GM12878 (cell line): ENCODE results near the gene TEX55. TPM values are rescaled to one million over a fixed set of nuclear protein-coding genes. Genes with fewer than 3 reads are reported as not detected.

Source experiments
- ATAC-seq: fragments of 200-7000 bp; cut with Tn5 transposase; 3 replicates; pipeline ENCODE4 v1.9.1; 2020; ENCODE audit warnings: mild to moderate bottlenecking, moderate library complexity
- BruUV-seq: library from RNA; stranded (reverse); fragments of 400-500 nt; replicated peaks from 2 replicates; lab custom pipeline; 2021; lab: Mats Ljungman, UMichigan
- CTCF ChIA-PET: fragments of 300-600 bp; sonication (Branson Sonifier 250); formaldehyde crosslinking; extraction: SDS; loops from one replicate; lab custom pipeline; 2021; ENCODE audit warnings: inconsistent platforms; lab: Yijun Ruan, JAX
- POLR2A ChIA-PET: fragments of 350-600 bp; formaldehyde crosslinking; extraction: SDS; loops from one replicate; lab custom pipeline; 2021; ENCODE audit warnings: inconsistent platforms; lab: Charles Lee
- RAD21 ChIA-PET: fragments of 300-600 bp; sonication (Branson Sonifier 250); formaldehyde crosslinking; loops from one replicate; lab custom pipeline; 2023; ENCODE audit warnings: antibody characterized with exemption; ENCODE audit not compliant: unreplicated experiment; lab: Charles Lee
- SMC1A ChIA-PET: fragments of 300-600 bp; sonication (Branson Sonifier 250); formaldehyde crosslinking; loops from one replicate; lab custom pipeline; 2023; ENCODE audit not compliant: unreplicated experiment, uncharacterized antibody; lab: Charles Lee
- DNase-seq: peaks from one replicate; pipeline ENCODE4 v3.0.0-alpha.2; 2011; ENCODE audit warnings: low read depth, low spot score
- FAIRE-seq: peaks from 3 replicates; lab custom pipeline; 2011; peaks lifted over from hg19 to GRCh38; lab: Jason Lieb, UNC
- H2AFZ ChIP-seq: 2 replicates; pipeline ENCODE4 v1.6.0; 2011; ENCODE audit warnings: low read depth, low read length, control low read depth; ENCODE audit not compliant: control insufficient read depth
- H3K27ac ChIP-seq: 2 replicates; pipeline ENCODE4 v1.5.1; 2011; ENCODE audit warnings: control low read depth; ENCODE audit not compliant: control insufficient read depth, insufficient read depth
- H3K27me3 ChIP-seq, 2 experiments: replicated peaks in 1 of 2; 2 replicates each; pipeline versions ENCODE4 v1.6.0 to v1.6.1; 2011; ENCODE audit warnings: low read length in 1 of 2; ENCODE audit not compliant: control insufficient read depth in 2 of 2, insufficient read depth in 2 of 2
- H3K36me3 ChIP-seq, 2 experiments: 2 replicates each; pipeline ENCODE4 v1.5.1; 2011; ENCODE audit warnings: low read length in 1 of 2; ENCODE audit not compliant: control insufficient read depth in 2 of 2, insufficient read depth in 2 of 2
- H3K4me1 ChIP-seq: 2 replicates; pipeline ENCODE4 v1.6.1; 2011; ENCODE audit warnings: mild to moderate bottlenecking, low read length, moderate library complexity, mixed read lengths; ENCODE audit not compliant: control insufficient read depth, insufficient read depth
- H3K4me2 ChIP-seq: 2 replicates; pipeline ENCODE4 v1.6.0; 2011; ENCODE audit warnings: control low read depth; ENCODE audit not compliant: control insufficient read depth, insufficient read depth
- H3K4me3 ChIP-seq: fragments of 200-600 bp; sonication (generic); 2 replicates; pipeline ENCODE4 v1.5.1; 2016
- H3K79me2 ChIP-seq: 2 replicates; pipeline ENCODE4 v1.6.0; 2011; ENCODE audit warnings: low read length; ENCODE audit not compliant: control insufficient read depth, insufficient read depth
- H3K9ac ChIP-seq: 2 replicates; pipeline ENCODE4 v1.8.0; 2011; ENCODE audit warnings: low read length, control low read depth, mixed read lengths; ENCODE audit not compliant: control insufficient read depth, insufficient read depth
- H3K9me3 ChIP-seq: replicated peaks from 3 replicates; pipeline ENCODE4 v1.5.1; 2011; ENCODE audit warnings: mild to moderate bottlenecking, low read length; ENCODE audit not compliant: control insufficient read depth, insufficient read depth
- H4K20me1 ChIP-seq: 2 replicates; pipeline ENCODE4 v1.6.0; 2011; ENCODE audit not compliant: control insufficient read depth, insufficient read depth
- ASH2L ChIP-seq: fragments of 300-600, 200-600 bp; sonication (generic); IDR thresholded peaks from 2 replicates; pipeline ENCODE4 v1.6.1; 2017; ENCODE audit warnings: low read depth, mild to moderate bottlenecking, borderline replicate concordance
- BMI1 ChIP-seq: fragments of 450-650 bp; IDR thresholded peaks from 2 replicates; pipeline ENCODE4 v1.6.1; 2016; ENCODE audit warnings: mild to moderate bottlenecking, moderate library complexity, borderline replicate concordance
- CEBPZ ChIP-seq: fragments of 150-350 bp; IDR thresholded peaks from 2 replicates; pipeline ENCODE4 v1.6.1; 2016; ENCODE audit warnings: low read depth, low read length
- CREB1 ChIP-seq: IDR thresholded peaks from 2 replicates; pipeline ENCODE4 v1.6.1; 2012; ENCODE audit warnings: low read depth, mild to moderate bottlenecking, inconsistent platforms
- ELK1 ChIP-seq: IDR thresholded peaks from 2 replicates; pipeline ENCODE4 v1.6.1; 2012; ENCODE audit warnings: low read depth, low read length, improper control_type of control experiment
- FOXK2 ChIP-seq: fragments of 450-650 bp; IDR thresholded peaks from 2 replicates; pipeline ENCODE4 v1.6.1; 2017; ENCODE audit warnings: mild to moderate bottlenecking, moderate library complexity
- HCFC1 ChIP-seq: fragments of 150-350 bp; IDR thresholded peaks from 2 replicates; pipeline ENCODE4 v1.6.1; 2014; ENCODE audit warnings: low read length
- HDGF ChIP-seq: fragments of 450-650 bp; IDR thresholded peaks from 2 replicates; pipeline ENCODE4 v1.6.1; 2016; ENCODE audit warnings: antibody characterized with exemption
- IRF4 ChIP-seq: IDR thresholded peaks from 2 replicates; pipeline ENCODE4 v1.6.1; 2011; ENCODE audit warnings: low read depth, low read length
- JUND ChIP-seq: IDR thresholded peaks from 2 replicates; pipeline ENCODE4 v1.6.1; 2012; ENCODE audit warnings: low read depth, mild to moderate bottlenecking, low read length, improper control_type of control experiment, moderate library complexity
- MEF2A ChIP-seq: IDR thresholded peaks from 2 replicates; pipeline ENCODE4 v1.6.1; 2011; ENCODE audit warnings: low read depth, mild to moderate bottlenecking, low read length, moderate library complexity; ENCODE audit not compliant: insufficient read depth
- MTA3 ChIP-seq: IDR thresholded peaks from 2 replicates; pipeline ENCODE4 v1.6.1; 2012; ENCODE audit warnings: low read length, inconsistent platforms, borderline replicate concordance
- NR2C1 ChIP-seq: fragments of 450-650 bp; IDR thresholded peaks from 2 replicates; pipeline ENCODE4 v1.6.1; 2017; ENCODE audit warnings: antibody characterized with exemption, mild to moderate bottlenecking, moderate library complexity
- USF1 ChIP-seq: IDR thresholded peaks from 2 replicates; pipeline ENCODE4 v1.6.1; 2011; ENCODE audit warnings: borderline replicate concordance, low read depth, mild to moderate bottlenecking, moderate library complexity, mixed read lengths, low read length; ENCODE audit not compliant: insufficient read depth; ENCODE audit errors: extremely low read length
- USF2 ChIP-seq: IDR thresholded peaks from 2 replicates; pipeline ENCODE4 v1.6.1; 2011; ENCODE audit warnings: low read depth, low read length, improper control_type of control experiment, borderline replicate concordance
- WGBS: methylation state at CpG from one replicate; pipeline ENCODE4 v1.1.6; 2016; ENCODE audit warnings: low lambda C conversion rate; ENCODE audit not compliant: insufficient replicate concordance, insufficient coverage; ENCODE audit errors: missing lambda C conversion rate; 5-methylcytosine and 5-hydroxymethylcytosine counted together
- in situ Hi-C: fragments of 300-500 bp; cut with MboI; formaldehyde crosslinking; loops from 9 replicates; pipeline ENCODE4 v1.14.3; 2018; ENCODE audit warnings: mixed read lengths
- intact Hi-C: fragments of 100-400 bp; cut with micrococcal nuclease; formaldehyde crosslinking; loops from one replicate; pipeline ENCODE4 v1.14.2; 2022; ENCODE audit not compliant: unreplicated experiment
- polyA plus RNA-seq, 11 experiments: library from polyadenylated mRNA; depleted of rRNA in 4 of 11; unstranded in 6 of 11; stranded (reverse) in 5 of 11; fragments of >200 nt; fragmentation: Nextera tagmentation in 4 of 11; fragmentation: Illumina TruSeq in 1 of 11; extraction: Ambion mirVana in 4 of 11; extraction: Trizol in 1 of 11; gene quantifications; 1 replicate in 1 of 11; 2 replicates in 10 of 11; pipeline versions ENCODE4 v1.2.1 to v1.2.3, GENCODE V29; 2011 to 2016; ENCODE audit warnings: inconsistent platforms in 2 of 11, missing spikeins in 2 of 11, low read depth in 1 of 11
- total RNA-seq, 4 experiments: library from RNA; depleted of rRNA in 3 of 4; stranded (reverse); fragments of >200 nt in 3 of 4; fragmentation: Illumina TruSeq in 1 of 4; extraction: Trizol in 1 of 4; gene quantifications; 2 replicates each; pipeline versions ENCODE4 v1.2.1 to v1.2.3, GENCODE V29; 2013 to 2021

The TEX55 gene
- total and polyA plus RNA-seq, 10 of the 15 experiments (the other 5 are each of a cell fraction or from before 2014, with no cell fraction given) = not detected

GRCh38 chr3:119140466-119140865 is 5.5 kb upstream of the TEX55 start:
- H3K27ac ChIP-seq = no peak overlapping the region
- H3K36me3 ChIP-seq = no peaks in the 10 kb centered on the region
- BruUV-seq = no TSS peak
- CTCF ChIA-PET = no interaction called here
- intact Hi-C loops = no loop called here
- no peak overlapping the region for H3K9ac ChIP-seq
- FAIRE-seq (no peak), ATAC-seq (no peak), DNase-seq (no peak)
- in situ Hi-C loops = loop anchor here (10.0 kb wide), 1 partner anchor 544 kb away; no protein-coding TSS in a partner anchor
- SMC1A ChIA-PET = no interaction called here
- POLR2A ChIA-PET = no interaction called here
- H3K79me2 ChIP-seq = no peaks in the 10 kb centered on the region
- no peaks in the 10 kb centered on the region for H3K4me1 ChIP-seq
- no peak overlapping the region for H3K4me3 ChIP-seq
- H4K20me1 ChIP-seq = no peaks in the 10 kb centered on the region
- no peaks in the 10 kb centered on the region for H3K27me3 ChIP-seq
- H3K4me2 ChIP-seq = no peak overlapping the region
- RAD21 ChIA-PET = interaction anchor here (0.7 kb wide), 1 partner anchor 101 kb away, joined by 4 read pairs; no protein-coding TSS in a partner anchor
- no peak overlapping the region for H2AFZ ChIP-seq
- TF ChIP-seq JUND = no peak
- no peak for TF ChIP-seq IRF4
- no peak for TF ChIP-seq MTA3
- no peak for TF ChIP-seq CREB1
- no peak for TF ChIP-seq FOXK2
- TF ChIP-seq ASH2L = no peak
- TF ChIP-seq USF2 = no peak
- TF ChIP-seq MEF2A = no peak
- no peak for TF ChIP-seq CEBPZ
- TF ChIP-seq HDGF = no peak
- TF ChIP-seq BMI1 = no peak
- TF ChIP-seq ELK1 = no peak
- no peak for TF ChIP-seq HCFC1
- no peak for TF ChIP-seq NR2C1
- no peak for TF ChIP-seq USF1
- 72% methylated on average over 5 of the region's 5 CpGs for WGBS
- H3K9me3 ChIP-seq = no peaks in the 10 kb centered on the region; the same call in 2 of the 3 replicates
